Body of pancreas (tissue), 4 donors: ENCODE data around the gene NRP1.

Experiments
- POLR2A ChIP-seq, 3 donors: fragments of 450-650 bp; IDR thresholded peaks; one replicate each; pipeline ENCODE4 v1.6.1; 2016; ENCODE audit warnings: antibody characterized with exemption in 3 of 3, mild to moderate bottlenecking in 2 of 3
- TF ChIP-seq, protein P1 (sequence below), 7 experiments: fragments of 450-650 bp in 4 of 7; fragments of 200-600 bp in 3 of 7; sonication (generic) in 3 of 7; IDR thresholded peaks; one replicate each; pipeline ENCODE4 v1.5.1; 2016 to 2019; ENCODE audit warnings: antibody characterized with exemption in 7 of 7

DNA sequence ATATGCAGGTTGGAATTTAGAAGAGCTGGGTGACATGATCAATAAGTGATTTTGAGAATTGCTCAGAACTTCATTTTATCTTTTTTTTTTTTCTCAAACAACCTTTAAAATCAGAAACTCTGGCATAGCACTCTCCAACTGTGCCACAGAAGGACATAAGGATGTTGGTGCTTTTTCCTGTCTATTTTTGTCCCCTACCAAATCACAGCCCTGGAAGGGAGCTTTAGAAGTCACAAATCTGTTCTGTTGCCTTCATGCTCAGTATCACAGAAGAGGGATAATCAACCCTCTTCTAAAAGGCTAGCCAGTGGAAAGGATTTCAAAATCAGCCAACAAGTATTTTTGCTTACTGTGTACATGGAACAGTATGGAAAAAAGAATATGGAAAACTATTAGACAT lies 14.8 kb upstream of the NRP1 start:
- TF ChIP-seq, protein P1, sequence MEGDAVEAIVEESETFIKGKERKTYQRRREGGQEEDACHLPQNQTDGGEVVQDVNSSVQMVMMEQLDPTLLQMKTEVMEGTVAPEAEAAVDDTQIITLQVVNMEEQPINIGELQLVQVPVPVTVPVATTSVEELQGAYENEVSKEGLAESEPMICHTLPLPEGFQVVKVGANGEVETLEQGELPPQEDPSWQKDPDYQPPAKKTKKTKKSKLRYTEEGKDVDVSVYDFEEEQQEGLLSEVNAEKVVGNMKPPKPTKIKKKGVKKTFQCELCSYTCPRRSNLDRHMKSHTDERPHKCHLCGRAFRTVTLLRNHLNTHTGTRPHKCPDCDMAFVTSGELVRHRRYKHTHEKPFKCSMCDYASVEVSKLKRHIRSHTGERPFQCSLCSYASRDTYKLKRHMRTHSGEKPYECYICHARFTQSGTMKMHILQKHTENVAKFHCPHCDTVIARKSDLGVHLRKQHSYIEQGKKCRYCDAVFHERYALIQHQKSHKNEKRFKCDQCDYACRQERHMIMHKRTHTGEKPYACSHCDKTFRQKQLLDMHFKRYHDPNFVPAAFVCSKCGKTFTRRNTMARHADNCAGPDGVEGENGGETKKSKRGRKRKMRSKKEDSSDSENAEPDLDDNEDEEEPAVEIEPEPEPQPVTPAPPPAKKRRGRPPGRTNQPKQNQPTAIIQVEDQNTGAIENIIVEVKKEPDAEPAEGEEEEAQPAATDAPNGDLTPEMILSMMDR (IDR thresholded peaks at IDR 0.05): no peak
- TF ChIP-seq POLR2A (IDR thresholded peaks at IDR 0.05): no peak
